Activated T-cell treated with anti-CD3 and anti-CD28 coated beads, Interleukin-2, amount 50 U/mL, for 24 hours (primary cell): ENCODE results near the gene SYCP2.

Experiments used
- DNase-seq: peaks from one replicate; pipeline ENCODE4 v3.0.0-alpha.2; 2020
- H3K27ac Mint-ChIP-seq: 2 replicates; pipeline ENCODE4 v1.8.0; 2020; ENCODE audit warnings: mild to moderate bottlenecking, mixed read lengths
- H3K27me3 Mint-ChIP-seq: 2 replicates; pipeline ENCODE4 v1.8.0; 2020; ENCODE audit warnings: mixed read lengths
- H3K36me3 Mint-ChIP-seq: 2 replicates; pipeline ENCODE4 v1.8.0; 2020; ENCODE audit warnings: low read depth, mixed read lengths
- H3K4me1 Mint-ChIP-seq: 2 replicates; pipeline ENCODE4 v1.8.0; 2020; ENCODE audit warnings: low read depth, mixed read lengths
- H3K4me3 Mint-ChIP-seq: 2 replicates; pipeline ENCODE4 v1.8.0; 2020; ENCODE audit warnings: mild to moderate bottlenecking, moderate library complexity, mixed read lengths
- H3K9me3 Mint-ChIP-seq: 2 replicates; pipeline ENCODE4 v1.8.0; 2020; ENCODE audit warnings: mixed read lengths

Gene SYCP2

GRCh38 chr20:59830665-59831023, 102.8 kb downstream of the SYCP2 start:
- Mint-ChIP-seq H3K27me3 (peaks cover 35% of the 10 kb centered on the region), H3K27ac (no peak overlapping the region), H3K4me3 (no peak overlapping the region), H3K4me1 (no peaks in the 10 kb centered on the region), H3K9me3 (no peaks in the 10 kb centered on the region), H3K36me3 (no peaks in the 10 kb centered on the region)
- no peak for DNase-seq

- H3K27me3 Mint-ChIP-seq, result peaks cover 29% of the 10 kb centered on the region
- H3K4me3 Mint-ChIP-seq, result no peak overlapping the region
- no peak for DNase-seq
- H3K27ac Mint-ChIP-seq, result no peak overlapping the region
- H3K36me3 Mint-ChIP-seq, result no peaks in the 10 kb centered on the region
- no peaks in the 10 kb centered on the region for H3K4me1 Mint-ChIP-seq
- H3K9me3 Mint-ChIP-seq, result no peaks in the 10 kb centered on the region
Measured at GRCh38 chr20:59829786-59830664, 103.4 kb downstream of the SYCP2 start.

- no peaks in the 10 kb centered on the region for H3K36me3 Mint-ChIP-seq
- no peak overlapping the region for H3K27ac Mint-ChIP-seq
- H3K4me1 Mint-ChIP-seq, result no peaks in the 10 kb centered on the region
- DNase-seq, result no peak
- H3K27me3 Mint-ChIP-seq, result peaks cover 21% of the 10 kb centered on the region
- H3K9me3 Mint-ChIP-seq, result no peaks in the 10 kb centered on the region
- no peak overlapping the region for H3K4me3 Mint-ChIP-seq
Measured at GRCh38 chr20:59829054-59829785, 104.2 kb downstream of the SYCP2 start.

- H3K27me3 Mint-ChIP-seq, result peaks cover 13% of the 10 kb centered on the region
- no peaks in the 10 kb centered on the region for H3K4me1 Mint-ChIP-seq
- H3K4me3 Mint-ChIP-seq, result no peak overlapping the region
- no peaks in the 10 kb centered on the region for H3K9me3 Mint-ChIP-seq
- no peaks in the 10 kb centered on the region for H3K36me3 Mint-ChIP-seq
- H3K27ac Mint-ChIP-seq, result no peak overlapping the region
- no peak for DNase-seq
Measured at GRCh38 chr20:59828125-59829053, 105.0 kb downstream of the SYCP2 start.

GRCh38 chr20:59827138-59828056, 106.0 kb downstream of the SYCP2 start:
- Mint-ChIP-seq H3K4me3 (no peak overlapping the region), H3K36me3 (no peaks in the 10 kb centered on the region), H3K9me3 (no peaks in the 10 kb centered on the region), H3K27me3 (peaks cover 14% of the 10 kb centered on the region), H3K4me1 (no peaks in the 10 kb centered on the region), H3K27ac (no peak overlapping the region)
- no peak for DNase-seq

GRCh38 chr20:59825944-59826759, 107.3 kb downstream of the SYCP2 start:
- no peak for DNase-seq
- Mint-ChIP-seq H3K27me3 (peaks cover 19% of the 10 kb centered on the region), H3K4me3 (no peak overlapping the region), H3K9me3 (no peaks in the 10 kb centered on the region), H3K36me3 (no peaks in the 10 kb centered on the region), H3K27ac (no peak overlapping the region), H3K4me1 (no peaks in the 10 kb centered on the region)

- no peak for DNase-seq
- no peaks in the 10 kb centered on the region for H3K36me3 Mint-ChIP-seq
- H3K4me3 Mint-ChIP-seq, result no peak overlapping the region
- no peaks in the 10 kb centered on the region for H3K9me3 Mint-ChIP-seq
- peaks cover 21% of the 10 kb centered on the region for H3K27me3 Mint-ChIP-seq
- no peaks in the 10 kb centered on the region for H3K4me1 Mint-ChIP-seq
- H3K27ac Mint-ChIP-seq, result no peak overlapping the region
Measured at GRCh38 chr20:59825563-59825920, 107.9 kb downstream of the SYCP2 start.

GRCh38 chr20:59824711-59825562, 108.5 kb downstream of the SYCP2 start:
- Mint-ChIP-seq H3K4me1 (no peaks in the 10 kb centered on the region), H3K36me3 (no peaks in the 10 kb centered on the region), H3K27me3 (peaks cover 24% of the 10 kb centered on the region), H3K4me3 (no peak overlapping the region), H3K9me3 (no peaks in the 10 kb centered on the region), H3K27ac (no peak overlapping the region)
- no peak for DNase-seq

- Mint-ChIP-seq H3K4me3 (no peak overlapping the region), H3K4me1 (no peaks in the 10 kb centered on the region), H3K9me3 (no peaks in the 10 kb centered on the region), H3K27ac (no peak overlapping the region), H3K36me3 (no peaks in the 10 kb centered on the region), H3K27me3 (peaks cover 25% of the 10 kb centered on the region)
- DNase-seq, result no peak
Measured at GRCh38 chr20:59823491-59824259, 109.8 kb downstream of the SYCP2 start.

- H3K4me3 Mint-ChIP-seq, result no peak overlapping the region
- no peaks in the 10 kb centered on the region for H3K9me3 Mint-ChIP-seq
- H3K27me3 Mint-ChIP-seq, result peaks cover 23% of the 10 kb centered on the region
- no peak for DNase-seq
- H3K27ac Mint-ChIP-seq, result no peak overlapping the region
- no peaks in the 10 kb centered on the region for H3K4me1 Mint-ChIP-seq
- no peaks in the 10 kb centered on the region for H3K36me3 Mint-ChIP-seq
Measured at GRCh38 chr20:59823030-59823423, 110.4 kb downstream of the SYCP2 start.

- Mint-ChIP-seq H3K9me3 (no peaks in the 10 kb centered on the region), H3K36me3 (no peaks in the 10 kb centered on the region), H3K27me3 (peaks cover 24% of the 10 kb centered on the region), H3K27ac (no peak overlapping the region), H3K4me1 (no peaks in the 10 kb centered on the region), H3K4me3 (no peak overlapping the region)
- no peak for DNase-seq
Measured at GRCh38 chr20:59822291-59823029, 111.0 kb downstream of the SYCP2 start.
